VCaP (cell line): ENCODE measurements around the gene FLT4.

Source experiments
- H3K27ac ChIP-seq: fragments of 450-650 bp; 2 replicates; pipeline ENCODE4 v1.5.1; 2017
- TF ChIP-seq, protein P1 (sequence below): fragments of 450-650 bp; conservative IDR thresholded peaks from 2 replicates; pipeline ENCODE4 v1.5.1; 2017; ENCODE audit warnings: mild to moderate bottlenecking, moderate library complexity

The FLT4 gene

DNA sequence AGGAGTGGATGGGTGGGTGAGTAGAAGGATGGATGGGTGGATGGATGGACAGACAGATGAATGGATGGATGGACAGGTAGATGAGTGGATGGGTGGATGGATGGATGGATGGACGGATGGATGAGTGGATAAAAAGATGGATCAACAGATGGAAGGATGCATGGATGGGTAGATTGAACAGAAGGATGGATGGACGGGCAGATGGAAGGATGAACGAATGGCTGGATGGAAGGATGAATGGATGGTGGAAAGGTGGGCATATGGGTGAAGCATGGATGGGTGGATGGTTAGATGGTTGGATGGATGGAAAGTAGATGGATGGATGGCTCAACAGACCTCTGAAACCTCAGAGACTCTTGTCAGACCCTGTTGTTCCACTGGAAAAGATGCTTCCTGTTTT lies 10.1 kb downstream of the FLT4 start:
- TF ChIP-seq, protein P1, sequence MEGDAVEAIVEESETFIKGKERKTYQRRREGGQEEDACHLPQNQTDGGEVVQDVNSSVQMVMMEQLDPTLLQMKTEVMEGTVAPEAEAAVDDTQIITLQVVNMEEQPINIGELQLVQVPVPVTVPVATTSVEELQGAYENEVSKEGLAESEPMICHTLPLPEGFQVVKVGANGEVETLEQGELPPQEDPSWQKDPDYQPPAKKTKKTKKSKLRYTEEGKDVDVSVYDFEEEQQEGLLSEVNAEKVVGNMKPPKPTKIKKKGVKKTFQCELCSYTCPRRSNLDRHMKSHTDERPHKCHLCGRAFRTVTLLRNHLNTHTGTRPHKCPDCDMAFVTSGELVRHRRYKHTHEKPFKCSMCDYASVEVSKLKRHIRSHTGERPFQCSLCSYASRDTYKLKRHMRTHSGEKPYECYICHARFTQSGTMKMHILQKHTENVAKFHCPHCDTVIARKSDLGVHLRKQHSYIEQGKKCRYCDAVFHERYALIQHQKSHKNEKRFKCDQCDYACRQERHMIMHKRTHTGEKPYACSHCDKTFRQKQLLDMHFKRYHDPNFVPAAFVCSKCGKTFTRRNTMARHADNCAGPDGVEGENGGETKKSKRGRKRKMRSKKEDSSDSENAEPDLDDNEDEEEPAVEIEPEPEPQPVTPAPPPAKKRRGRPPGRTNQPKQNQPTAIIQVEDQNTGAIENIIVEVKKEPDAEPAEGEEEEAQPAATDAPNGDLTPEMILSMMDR, result no peak
- no peak overlapping the region for H3K27ac ChIP-seq

DNA sequence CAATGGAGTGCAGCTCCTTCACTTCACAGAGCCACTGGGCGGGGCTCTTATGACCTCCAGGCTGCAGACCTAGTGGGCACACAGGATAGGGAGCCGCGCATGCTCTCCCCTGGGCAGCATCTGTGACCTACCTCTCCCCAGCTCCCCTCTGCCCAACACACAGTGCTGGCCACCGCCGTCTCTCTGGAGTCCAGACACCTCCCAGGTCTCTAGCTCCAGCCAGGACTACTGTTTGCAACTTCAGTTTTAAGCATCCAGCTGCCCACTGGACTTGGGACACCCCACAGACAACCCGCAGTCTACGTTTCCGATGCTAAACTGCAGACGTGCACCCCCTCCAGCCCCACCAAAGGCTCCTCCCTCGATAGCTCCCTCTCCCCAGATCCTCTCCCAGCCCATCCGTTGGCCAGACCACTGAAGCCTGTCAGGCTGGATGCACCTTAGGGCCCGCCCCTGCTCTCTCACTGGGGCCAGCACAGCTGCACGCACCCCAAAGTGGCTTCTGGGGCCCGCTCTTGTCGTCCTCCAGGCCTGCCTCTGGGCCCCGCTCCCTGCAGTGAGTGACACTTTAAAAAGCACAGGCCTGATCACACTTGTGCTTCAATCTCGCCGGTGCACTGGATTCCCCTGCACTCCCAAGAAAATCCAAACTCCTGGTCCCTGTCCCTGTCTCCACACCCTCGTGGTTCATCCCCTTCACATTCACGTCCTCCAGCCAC lies 11.3 kb downstream of the FLT4 start:
- H3K27ac ChIP-seq, result no peak overlapping the region
- TF ChIP-seq, protein P1, result no peak

DNA sequence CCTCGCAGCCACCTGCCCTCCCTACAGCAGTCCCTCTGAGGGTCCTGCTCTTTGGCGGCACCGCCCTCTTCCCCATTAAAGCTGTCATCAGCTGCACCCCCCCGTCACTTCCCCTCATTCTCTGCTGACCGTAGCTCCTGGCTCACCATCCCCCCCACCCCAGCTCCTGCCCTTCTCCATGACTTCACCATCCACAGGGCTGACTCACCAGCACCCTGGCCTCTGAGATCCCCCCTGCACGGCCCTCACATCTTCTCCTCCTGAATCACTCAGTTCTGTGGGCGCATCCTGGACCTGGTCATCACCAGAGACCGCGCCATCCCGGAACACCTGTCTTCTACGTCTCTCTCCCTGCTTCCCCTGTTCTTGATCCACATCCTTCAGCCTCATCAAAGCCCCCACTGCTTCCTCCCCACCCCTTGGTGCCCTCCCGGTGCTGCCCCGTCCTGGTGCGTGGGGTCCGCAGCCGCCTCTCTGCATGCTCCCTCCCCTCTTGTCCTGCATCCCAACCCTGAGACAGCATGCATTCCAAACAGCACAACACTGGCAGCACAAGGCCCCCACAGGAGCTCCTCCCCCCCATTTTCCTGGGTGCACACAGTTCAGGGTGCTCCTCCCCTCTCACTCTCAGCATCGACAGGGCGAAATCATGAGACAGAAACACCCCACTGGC lies 12.9 kb downstream of the FLT4 start:
- no peak overlapping the region for H3K27ac ChIP-seq
- TF ChIP-seq, protein P1, result no peak

DNA sequence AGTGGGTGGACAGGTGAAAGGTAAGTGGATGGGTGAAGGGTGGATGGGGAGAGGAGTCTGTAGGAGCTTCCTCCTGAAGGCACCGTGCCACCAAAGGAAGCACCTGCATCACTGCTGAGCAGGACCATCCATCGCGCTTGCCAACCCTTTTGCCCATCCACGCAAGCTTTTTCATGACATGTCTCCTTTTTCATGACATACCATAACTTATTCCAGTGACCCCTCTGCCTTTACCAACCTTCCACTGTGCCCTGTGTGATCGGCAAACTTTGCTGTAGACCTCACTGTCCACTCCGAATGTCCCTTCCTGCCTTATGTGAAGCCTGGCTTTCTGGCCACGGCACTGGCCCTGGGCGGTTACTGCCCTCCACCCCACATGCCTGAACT lies 13.4 kb downstream of the FLT4 start:
- TF ChIP-seq, protein P1, result no peak
- H3K27ac ChIP-seq, result no peak overlapping the region

DNA sequence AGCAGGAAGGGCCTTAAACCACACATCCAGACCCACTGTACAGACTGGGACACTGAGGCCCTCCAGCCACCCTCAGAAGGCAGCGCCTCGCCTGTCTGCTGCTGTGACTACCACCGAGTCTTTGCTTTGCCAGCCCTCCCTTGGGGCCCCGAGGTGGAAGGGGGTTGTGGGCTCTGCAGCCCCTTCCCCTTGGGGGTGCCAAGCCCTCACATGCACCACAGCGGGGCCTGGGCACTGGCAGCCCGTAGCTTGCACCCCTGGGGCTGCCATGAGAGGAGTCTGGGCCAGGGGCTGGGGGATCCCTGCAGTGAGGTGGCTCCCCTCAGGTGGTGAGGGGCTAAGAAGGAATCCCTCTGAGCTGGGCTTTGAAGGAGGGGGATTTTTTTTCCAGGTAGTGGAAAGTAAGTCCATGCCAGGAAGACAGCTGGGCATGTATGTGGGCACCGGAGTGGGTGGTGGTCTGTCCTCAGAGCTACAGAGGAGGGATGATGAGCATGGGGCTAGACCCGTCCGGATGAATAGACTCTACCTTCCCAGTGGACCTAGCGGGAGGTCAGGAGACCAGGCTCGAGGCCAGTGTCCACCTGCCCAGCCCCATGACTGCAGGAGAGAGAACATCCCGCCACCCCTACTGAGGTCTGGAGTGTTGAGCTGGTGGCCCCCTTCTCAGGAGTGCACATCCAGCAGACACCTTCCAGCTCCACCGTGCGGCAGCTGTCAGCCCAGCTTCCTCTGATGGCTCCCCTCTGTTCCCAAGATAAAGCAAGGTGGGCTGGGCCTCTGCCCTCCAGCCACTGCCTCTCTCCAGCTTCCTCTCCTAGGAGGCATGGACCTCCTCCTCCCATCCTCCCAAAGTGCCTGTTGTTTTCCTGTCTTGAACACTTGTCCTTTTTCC lies 15.9 kb downstream of the FLT4 start:
- H3K27ac ChIP-seq, result no peak overlapping the region

DNA sequence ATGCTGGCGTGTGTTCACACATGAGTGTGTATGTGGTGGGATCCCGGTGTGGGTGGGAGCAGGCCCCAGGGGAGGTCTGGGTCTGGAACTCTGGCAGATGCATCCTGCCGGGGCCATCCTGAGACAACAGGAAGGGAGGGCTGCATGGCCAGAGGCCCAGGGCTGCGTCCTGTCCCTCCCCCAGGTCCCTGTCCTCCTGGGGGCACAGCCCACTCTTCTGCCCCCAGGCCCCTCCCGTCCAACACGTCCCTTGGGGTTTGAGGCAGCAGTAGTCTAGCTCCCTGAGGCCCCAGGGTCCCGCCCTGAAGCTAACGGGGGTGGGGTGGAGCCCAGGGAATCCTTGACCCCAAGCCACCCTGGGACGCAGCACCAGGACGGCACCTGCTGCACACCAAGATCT lies 16.6 kb downstream of the FLT4 start:
- H3K27ac ChIP-seq, result no peak overlapping the region
- TF ChIP-seq, protein P1, result no peak

More for the DNA sequence above, 15.9 kb downstream of the FLT4 start:
- TF ChIP-seq, protein P1, result no peak
